ENCODE results near the gene GATD1.

The GATD1 gene

GRCh38 chr11:720017-720641 lies 57.2 kb downstream of the GATD1 start:
- ATAC-seq = peak; percentile 23

More at GRCh38 chr11:720017-720641, 57.2 kb downstream of the GATD1 start:
- TF ChIP-seq POU6F1 (CRISPR knock-in tag; IDR thresholded peaks at IDR 0.05; ENCODE audit: borderline replicate concordance, low read depth) (no peak), ESRRG (CRISPR knock-in tag; IDR thresholded peaks at IDR 0.05) (no peak), ARNTL (CRISPR knock-in tag; IDR thresholded peaks at IDR 0.05; ENCODE audit: borderline replicate concordance, low read depth) (no peak), ZC3H10 (CRISPR knock-in tag; IDR thresholded peaks at IDR 0.05) (no peak), PATZ1 (CRISPR knock-in tag; IDR thresholded peaks at IDR 0.05; ENCODE audit: borderline replicate concordance) (no peak), ISL1 (CRISPR knock-in tag; IDR thresholded peaks at IDR 0.05) (no peak), ZFP30 (CRISPR knock-in tag; IDR thresholded peaks at IDR 0.05) (no peak), RARB (CRISPR knock-in tag; IDR thresholded peaks at IDR 0.05) (no peak), TCF4 (CRISPR knock-in tag; IDR thresholded peaks at IDR 0.05; ENCODE audit: borderline replicate concordance) (no peak), ZNF70 (CRISPR knock-in tag; IDR thresholded peaks at IDR 0.05) (no peak), TSHZ2 (CRISPR knock-in tag; IDR thresholded peaks at IDR 0.05) (no peak), CSRNP3 (CRISPR knock-in tag; IDR thresholded peaks at IDR 0.05) (no peak), SNAI2 (CRISPR knock-in tag; IDR thresholded peaks at IDR 0.05) (no peak), CREB5 (CRISPR knock-in tag; IDR thresholded peaks at IDR 0.05; ENCODE audit: low read depth) (no peak), ZNF565 (CRISPR knock-in tag; conservative IDR thresholded peaks at IDR 0.05; ENCODE audit: low read depth) (no peak)

Measured in SK-N-SH treated with all-trans-retinoic acid at 6 μM for 48 hours (cell line).